Panc1 (cell line): ENCODE results near the gene OGFOD3.

Source experiments
- POLR2AphosphoS5 ChIP-seq: IDR thresholded peaks from 2 replicates; pipeline ENCODE4 v1.6.1; 2012; ENCODE audit warnings: mild to moderate bottlenecking, low read depth, low read length, moderate library complexity
- SIN3A ChIP-seq: IDR thresholded peaks from 2 replicates; pipeline ENCODE4 v1.6.1; 2012; ENCODE audit warnings: low read depth, mild to moderate bottlenecking, low read length, moderate library complexity, borderline replicate concordance; ENCODE audit not compliant: insufficient read depth
- TF ChIP-seq, protein P1 (sequence below): fragments of 450-650 bp; IDR thresholded peaks from 2 replicates; pipeline ENCODE4 v1.5.1; 2017; ENCODE audit warnings: mild to moderate bottlenecking
- TF ChIP-seq, protein P2 (sequence below), 2 experiments: IDR thresholded peaks; 2 replicates each; pipeline ENCODE4 v1.6.1; 2011 to 2012; ENCODE audit warnings: low read depth in 2 of 2, control low read depth in 1 of 2, low read length in 1 of 2, mild to moderate bottlenecking in 1 of 2, moderate library complexity in 1 of 2; ENCODE audit not compliant: insufficient read depth in 1 of 2

DNA sequence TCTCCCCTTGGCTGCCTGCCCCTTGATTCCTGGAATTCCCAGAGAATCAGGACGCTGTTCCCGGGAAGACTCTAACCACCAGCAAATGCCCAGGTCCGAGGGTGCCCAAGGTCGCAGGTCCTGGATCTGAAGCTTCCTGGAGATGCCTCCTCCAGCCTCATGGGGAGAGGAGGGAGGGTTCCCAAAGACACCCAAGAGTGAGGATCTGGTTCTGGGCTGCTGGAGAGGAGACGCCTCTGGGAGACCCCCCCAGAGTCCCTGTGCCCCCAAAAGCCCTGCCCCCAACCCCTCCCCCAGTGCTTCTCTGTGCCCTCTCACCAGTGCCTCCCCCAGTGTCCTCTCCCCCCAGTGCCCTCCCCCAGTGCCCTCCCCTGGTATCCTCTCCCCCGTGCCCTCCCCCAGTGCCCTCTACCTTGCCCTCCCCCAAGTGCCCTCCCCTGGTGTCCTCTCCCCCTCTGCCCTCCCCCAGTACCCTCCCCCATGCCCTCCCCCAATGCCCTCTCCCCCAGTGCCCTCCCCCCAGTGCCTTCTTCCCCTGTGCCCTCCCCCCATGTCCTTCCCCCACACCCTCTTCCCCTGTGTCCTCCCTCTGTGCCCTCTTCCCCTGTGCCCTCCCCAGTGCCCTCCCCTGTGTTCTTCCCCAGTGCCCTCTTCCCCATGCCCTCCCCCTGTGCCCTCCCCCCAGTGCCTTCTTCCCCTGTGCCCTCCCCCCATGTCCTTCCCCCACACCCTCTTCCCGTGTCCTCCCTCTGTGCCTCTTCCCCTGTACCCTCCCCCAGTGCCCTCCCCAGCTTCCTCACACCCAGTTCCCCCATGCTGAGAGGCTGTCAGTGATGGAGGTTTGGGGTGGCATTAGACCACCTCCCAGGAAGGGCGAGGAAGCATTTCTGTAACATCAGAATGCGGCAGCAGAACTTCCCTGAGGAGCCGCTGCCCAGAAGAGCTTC is 78.5 kb downstream of the OGFOD3 start:
- TF ChIP-seq, protein P1, sequence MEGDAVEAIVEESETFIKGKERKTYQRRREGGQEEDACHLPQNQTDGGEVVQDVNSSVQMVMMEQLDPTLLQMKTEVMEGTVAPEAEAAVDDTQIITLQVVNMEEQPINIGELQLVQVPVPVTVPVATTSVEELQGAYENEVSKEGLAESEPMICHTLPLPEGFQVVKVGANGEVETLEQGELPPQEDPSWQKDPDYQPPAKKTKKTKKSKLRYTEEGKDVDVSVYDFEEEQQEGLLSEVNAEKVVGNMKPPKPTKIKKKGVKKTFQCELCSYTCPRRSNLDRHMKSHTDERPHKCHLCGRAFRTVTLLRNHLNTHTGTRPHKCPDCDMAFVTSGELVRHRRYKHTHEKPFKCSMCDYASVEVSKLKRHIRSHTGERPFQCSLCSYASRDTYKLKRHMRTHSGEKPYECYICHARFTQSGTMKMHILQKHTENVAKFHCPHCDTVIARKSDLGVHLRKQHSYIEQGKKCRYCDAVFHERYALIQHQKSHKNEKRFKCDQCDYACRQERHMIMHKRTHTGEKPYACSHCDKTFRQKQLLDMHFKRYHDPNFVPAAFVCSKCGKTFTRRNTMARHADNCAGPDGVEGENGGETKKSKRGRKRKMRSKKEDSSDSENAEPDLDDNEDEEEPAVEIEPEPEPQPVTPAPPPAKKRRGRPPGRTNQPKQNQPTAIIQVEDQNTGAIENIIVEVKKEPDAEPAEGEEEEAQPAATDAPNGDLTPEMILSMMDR = no peak
- TF ChIP-seq POLR2AphosphoS5 (no peak), SIN3A (no peak)
- TF ChIP-seq, protein P2, sequence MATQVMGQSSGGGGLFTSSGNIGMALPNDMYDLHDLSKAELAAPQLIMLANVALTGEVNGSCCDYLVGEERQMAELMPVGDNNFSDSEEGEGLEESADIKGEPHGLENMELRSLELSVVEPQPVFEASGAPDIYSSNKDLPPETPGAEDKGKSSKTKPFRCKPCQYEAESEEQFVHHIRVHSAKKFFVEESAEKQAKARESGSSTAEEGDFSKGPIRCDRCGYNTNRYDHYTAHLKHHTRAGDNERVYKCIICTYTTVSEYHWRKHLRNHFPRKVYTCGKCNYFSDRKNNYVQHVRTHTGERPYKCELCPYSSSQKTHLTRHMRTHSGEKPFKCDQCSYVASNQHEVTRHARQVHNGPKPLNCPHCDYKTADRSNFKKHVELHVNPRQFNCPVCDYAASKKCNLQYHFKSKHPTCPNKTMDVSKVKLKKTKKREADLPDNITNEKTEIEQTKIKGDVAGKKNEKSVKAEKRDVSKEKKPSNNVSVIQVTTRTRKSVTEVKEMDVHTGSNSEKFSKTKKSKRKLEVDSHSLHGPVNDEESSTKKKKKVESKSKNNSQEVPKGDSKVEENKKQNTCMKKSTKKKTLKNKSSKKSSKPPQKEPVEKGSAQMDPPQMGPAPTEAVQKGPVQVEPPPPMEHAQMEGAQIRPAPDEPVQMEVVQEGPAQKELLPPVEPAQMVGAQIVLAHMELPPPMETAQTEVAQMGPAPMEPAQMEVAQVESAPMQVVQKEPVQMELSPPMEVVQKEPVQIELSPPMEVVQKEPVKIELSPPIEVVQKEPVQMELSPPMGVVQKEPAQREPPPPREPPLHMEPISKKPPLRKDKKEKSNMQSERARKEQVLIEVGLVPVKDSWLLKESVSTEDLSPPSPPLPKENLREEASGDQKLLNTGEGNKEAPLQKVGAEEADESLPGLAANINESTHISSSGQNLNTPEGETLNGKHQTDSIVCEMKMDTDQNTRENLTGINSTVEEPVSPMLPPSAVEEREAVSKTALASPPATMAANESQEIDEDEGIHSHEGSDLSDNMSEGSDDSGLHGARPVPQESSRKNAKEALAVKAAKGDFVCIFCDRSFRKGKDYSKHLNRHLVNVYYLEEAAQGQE (IDR thresholded peaks at IDR 0.05; ENCODE audit: insufficient read depth in 1 of 2, low read depth in 2 of 2, low read length in 1 of 2) = no peak
